ENCODE measurements around the gene ATL1.

ATL1 gene

GRCh38 chr14:50559990-50560930 lies at the start of gene ATL1:
Gene ATL1, plus strand, starts transcription at chr14:50560145. Its CDS starts 121 bp downstream, at chr14:50560266.
- H3K27ac ChIP-seq (ENCODE audit: poor library complexity, severe bottlenecking), result peak within 1 kb of the TSS; percentile 25
- H3K27me3 ChIP-seq (ENCODE audit: insufficient read depth, poor library complexity, severe bottlenecking), result peaks cover 3% of the 10 kb centered on the region
- peak; percentile 80 for DNase-seq (ENCODE audit: low spot score)
- H3K4me3 ChIP-seq (ENCODE audit: severe bottlenecking), result peak within 1 kb of the TSS; percentile 48
- H3K4me1 ChIP-seq (ENCODE audit: insufficient read depth, poor library complexity, severe bottlenecking), result peaks cover 5% of the 10 kb centered on the region
- TF ChIP-seq CTCF (IDR thresholded peaks at IDR 0.05; ENCODE audit: poor library complexity, severe bottlenecking), result no peak
- no peaks in the 10 kb centered on the region for H3K9me3 ChIP-seq (ENCODE audit: severe bottlenecking)
- peak; percentile 87 for ATAC-seq (ENCODE audit: low read depth)
- no peaks in the 10 kb centered on the region for H3K36me3 ChIP-seq (ENCODE audit: low read depth)

- peaks cover 2% of the 10 kb centered on the region for H3K4me1 ChIP-seq (ENCODE audit: insufficient read depth, poor library complexity, severe bottlenecking)
- H3K4me3 ChIP-seq (ENCODE audit: severe bottlenecking), result no peak overlapping the region
- H3K27ac ChIP-seq (ENCODE audit: poor library complexity, severe bottlenecking), result no peak overlapping the region
- no peak for TF ChIP-seq CTCF (IDR thresholded peaks at IDR 0.05; ENCODE audit: poor library complexity, severe bottlenecking)
- H3K27me3 ChIP-seq (ENCODE audit: insufficient read depth, poor library complexity, severe bottlenecking), result no peaks in the 10 kb centered on the region
- H3K36me3 ChIP-seq (ENCODE audit: low read depth), result no peaks in the 10 kb centered on the region; the same call in 1 of the 2 replicates
- no peak for ATAC-seq (ENCODE audit: low read depth)
- no peak for DNase-seq (ENCODE audit: low spot score)
- no peaks in the 10 kb centered on the region for H3K9me3 ChIP-seq (ENCODE audit: severe bottlenecking)
Measured at GRCh38 chr14:50510157-50510556, 49.8 kb upstream of the ATL1 start.

- Histone ChIP-seq H3K9me3 (ENCODE audit: severe bottlenecking) (no peaks in the 10 kb centered on the region), H3K4me1 (ENCODE audit: insufficient read depth, poor library complexity, severe bottlenecking) (peaks cover 3% of the 10 kb centered on the region), H3K27ac (ENCODE audit: poor library complexity, severe bottlenecking) (no peak overlapping the region), H3K36me3 (ENCODE audit: low read depth) (peaks cover 11% of the 10 kb centered on the region; the same call in 1 of the 2 replicates), H3K4me3 (ENCODE audit: severe bottlenecking) (no peak overlapping the region), H3K27me3 (ENCODE audit: insufficient read depth, poor library complexity, severe bottlenecking) (no peaks in the 10 kb centered on the region)
- ATAC-seq (ENCODE audit: low read depth), result no peak
- DNase-seq (ENCODE audit: low spot score), result no peak
- no peak for TF ChIP-seq CTCF (IDR thresholded peaks at IDR 0.05; ENCODE audit: poor library complexity, severe bottlenecking)
Measured at GRCh38 chr14:50512463-50512862, 47.5 kb upstream of the ATL1 start.

GRCh38 chr14:50516091-50516490 lies 43.9 kb upstream of the ATL1 start:
- peaks cover 13% of the 10 kb centered on the region for H3K4me1 ChIP-seq (ENCODE audit: insufficient read depth, poor library complexity, severe bottlenecking)
- ATAC-seq (ENCODE audit: low read depth) (no peak), DNase-seq (ENCODE audit: low spot score) (no peak)
- H3K27ac ChIP-seq (ENCODE audit: poor library complexity, severe bottlenecking), result no peak overlapping the region
- no peak overlapping the region for H3K4me3 ChIP-seq (ENCODE audit: severe bottlenecking)
- H3K27me3 ChIP-seq (ENCODE audit: insufficient read depth, poor library complexity, severe bottlenecking), result no peaks in the 10 kb centered on the region
- H3K9me3 ChIP-seq (ENCODE audit: severe bottlenecking), result no peaks in the 10 kb centered on the region
- no peak for TF ChIP-seq CTCF (IDR thresholded peaks at IDR 0.05; ENCODE audit: poor library complexity, severe bottlenecking)
- peaks cover 19% of the 10 kb centered on the region for H3K36me3 ChIP-seq (ENCODE audit: low read depth)
